Measurements from ENCODE around the gene PCDH11Y. TPM values are rescaled to one million over a fixed set of nuclear protein-coding genes. Genes with fewer than 3 reads are reported as not detected.
"Not testable (repeated sequence)": the region's sequence is repeated elsewhere in the genome, so short reads cannot be mapped to it uniquely, and the experiment has no call there.

Gene PCDH11Y
- total RNA-seq (1 to 10 TPM in 1 of 4 donors, under 1 TPM in 1, not detected in 2; 0.27 to 1.4 TPM), polyA plus RNA-seq (1 to 10 TPM in 1 of 3 donors, under 1 TPM in 1, not detected in 1; under 0.01 to 1.1 TPM)

GRCh38 chrY:5000057-5000456, at the start of gene PCDH11Y:
Gene PCDH11Y, plus strand, starts transcription at chrY:5000296. Its CDS starts 56,804 bp downstream, at chrY:5057100.
- H3K9me3 ChIP-seq; intact Hi-C loops (cut with DNase I); H3K36me3 ChIP-seq; H3K27ac ChIP-seq; H3K4me1 ChIP-seq; DNase-seq: not testable (repeated sequence)
- peaks cover 0 to 24% (median 4%) of the 10 kb centered on the region in 3 donors for H3K27me3 ChIP-seq
- WGBS, 2 donors: 2 to 4% methylated on average over 11 of the region's 21 CpGs
- peak within 1 kb of the TSS in 1 of 4 donors; percentile 30 for H3K4me3 ChIP-seq

- H3K4me3 ChIP-seq; intact Hi-C loops (cut with DNase I); H3K36me3 ChIP-seq; H3K4me1 ChIP-seq; H3K27ac ChIP-seq; DNase-seq; H3K9me3 ChIP-seq; H3K27me3 ChIP-seq: not testable (repeated sequence)
- 71 to 78% methylated on average over 1 of the region's 4 CpGs for WGBS, 2 donors
These were observed 32.2 kb upstream of the PCDH11Y start for GRCh38 chrY:4967894-4968293.

GRCh38 chrY:4991743-4992400, 8.2 kb upstream of the PCDH11Y start:
- intact Hi-C loops (cut with DNase I); H3K27ac ChIP-seq; H3K4me3 ChIP-seq; DNase-seq; H3K27me3 ChIP-seq; H3K36me3 ChIP-seq; H3K9me3 ChIP-seq; H3K4me1 ChIP-seq: not testable (repeated sequence)
- WGBS, 2 donors: 16 to 17% methylated on average over 3 to 4 of the region's 8 CpGs

GRCh38 chrY:4994892-4995291, 5.2 kb upstream of the PCDH11Y start:
- H3K9me3 ChIP-seq; intact Hi-C loops (cut with DNase I); H3K27ac ChIP-seq; H3K4me3 ChIP-seq; DNase-seq; H3K4me1 ChIP-seq; H3K27me3 ChIP-seq; H3K36me3 ChIP-seq: not testable (repeated sequence)
- 39 to 45% methylated on average over 5 of the region's 5 CpGs for WGBS, 2 donors

GRCh38 chrY:5002476-5003184, 2.5 kb downstream of the PCDH11Y start:
- DNase-seq; H3K4me1 ChIP-seq; H3K36me3 ChIP-seq; H3K9me3 ChIP-seq; intact Hi-C loops (cut with DNase I); H3K4me3 ChIP-seq; H3K27ac ChIP-seq: not testable (repeated sequence)
- H3K27me3 ChIP-seq: peaks cover 0 to 24% (median 4%) of the 10 kb centered on the region in 3 donors
- WGBS, 2 donors: 4 to 12% methylated on average over 36 to 44 of the region's 55 CpGs

- H3K27ac ChIP-seq; DNase-seq; H3K9me3 ChIP-seq; H3K4me3 ChIP-seq; H3K4me1 ChIP-seq; H3K27me3 ChIP-seq; intact Hi-C loops (cut with DNase I); H3K36me3 ChIP-seq: not testable (repeated sequence)
These were observed 39.0 kb downstream of the PCDH11Y start for GRCh38 chrY:5038972-5039523.

- H3K4me1 ChIP-seq; H3K27me3 ChIP-seq; DNase-seq; H3K27ac ChIP-seq; H3K4me3 ChIP-seq; intact Hi-C loops (cut with DNase I); H3K36me3 ChIP-seq; H3K9me3 ChIP-seq: not testable (repeated sequence)
- WGBS, 2 donors: 55 to 77% methylated on average over 3 of the region's 3 CpGs
These were observed 82.9 kb downstream of the PCDH11Y start for GRCh38 chrY:5083017-5083416.

GRCh38 chrY:5182998-5183397, 182.9 kb downstream of the PCDH11Y start:
- H3K4me3 ChIP-seq; H3K27me3 ChIP-seq; H3K36me3 ChIP-seq; DNase-seq; H3K9me3 ChIP-seq; H3K4me1 ChIP-seq; intact Hi-C loops (cut with DNase I); H3K27ac ChIP-seq: not testable (repeated sequence)
- 80% methylated on average over 2 of the region's 2 CpGs for WGBS, 2 donors

GRCh38 chrY:5215116-5215515, 215.0 kb downstream of the PCDH11Y start:
- intact Hi-C loops (cut with DNase I); H3K27ac ChIP-seq; H3K9me3 ChIP-seq; H3K4me1 ChIP-seq; H3K36me3 ChIP-seq; DNase-seq; H3K4me3 ChIP-seq; H3K27me3 ChIP-seq: not testable (repeated sequence)
- 59 to 71% methylated on average over 2 of the region's 2 CpGs for WGBS, 2 donors

GRCh38 chrY:5324931-5325330, 324.8 kb downstream of the PCDH11Y start:
- H3K4me3 ChIP-seq; DNase-seq; H3K27me3 ChIP-seq; H3K4me1 ChIP-seq; H3K9me3 ChIP-seq; H3K27ac ChIP-seq; intact Hi-C loops (cut with DNase I); H3K36me3 ChIP-seq: not testable (repeated sequence)
- WGBS, 2 donors: 85 to 88% methylated on average over 7 of the region's 7 CpGs

GRCh38 chrY:5342220-5342619, 342.1 kb downstream of the PCDH11Y start:
- intact Hi-C loops (cut with DNase I); H3K27me3 ChIP-seq; H3K4me1 ChIP-seq; H3K36me3 ChIP-seq; H3K9me3 ChIP-seq; H3K27ac ChIP-seq; H3K4me3 ChIP-seq; DNase-seq: not testable (repeated sequence)
- WGBS, 2 donors: 25 to 74% methylated on average over 3 of the region's 3 CpGs

- H3K27me3 ChIP-seq; H3K4me3 ChIP-seq; DNase-seq; H3K4me1 ChIP-seq; H3K36me3 ChIP-seq; H3K9me3 ChIP-seq; H3K27ac ChIP-seq; intact Hi-C loops (cut with DNase I): not testable (repeated sequence)
These were observed 543.6 kb downstream of the PCDH11Y start for GRCh38 chrY:5543705-5544104.

GRCh38 chrY:5638589-5638988, 638.5 kb downstream of the PCDH11Y start:
- H3K4me3 ChIP-seq: not testable (repeated sequence)

More at GRCh38 chrY:5638589-5638988, 638.5 kb downstream of the PCDH11Y start:
- H3K4me1 ChIP-seq; intact Hi-C loops (cut with DNase I); H3K27ac ChIP-seq; H3K27me3 ChIP-seq; DNase-seq; H3K9me3 ChIP-seq; H3K36me3 ChIP-seq: not testable (repeated sequence)
- 49 to 88% methylated on average over 1 of the region's 2 CpGs for WGBS, 2 donors
